Transverse colon (tissue), 3 donors: ENCODE measurements around the gene CRIP2.

ENCODE experiments used
- POLR2A ChIP-seq: fragments of 450-650 bp; IDR thresholded peaks from one replicate; pipeline ENCODE4 v1.6.1; 2016; ENCODE audit warnings: antibody characterized with exemption, mild to moderate bottlenecking, moderate library complexity
- TF ChIP-seq, protein P1 (sequence below), 5 experiments: fragments of 200-600 bp in 3 of 5; fragments of 450-650 bp in 2 of 5; sonication (generic) in 3 of 5; IDR thresholded peaks; 1 replicate in 2 of 5; 2 replicates in 3 of 5; pipeline ENCODE4 v1.5.1; 2016 to 2017; ENCODE audit warnings: antibody characterized with exemption in 5 of 5, inconsistent platforms in 3 of 5, mild to moderate bottlenecking in 2 of 5, moderate library complexity in 1 of 5

DNA sequence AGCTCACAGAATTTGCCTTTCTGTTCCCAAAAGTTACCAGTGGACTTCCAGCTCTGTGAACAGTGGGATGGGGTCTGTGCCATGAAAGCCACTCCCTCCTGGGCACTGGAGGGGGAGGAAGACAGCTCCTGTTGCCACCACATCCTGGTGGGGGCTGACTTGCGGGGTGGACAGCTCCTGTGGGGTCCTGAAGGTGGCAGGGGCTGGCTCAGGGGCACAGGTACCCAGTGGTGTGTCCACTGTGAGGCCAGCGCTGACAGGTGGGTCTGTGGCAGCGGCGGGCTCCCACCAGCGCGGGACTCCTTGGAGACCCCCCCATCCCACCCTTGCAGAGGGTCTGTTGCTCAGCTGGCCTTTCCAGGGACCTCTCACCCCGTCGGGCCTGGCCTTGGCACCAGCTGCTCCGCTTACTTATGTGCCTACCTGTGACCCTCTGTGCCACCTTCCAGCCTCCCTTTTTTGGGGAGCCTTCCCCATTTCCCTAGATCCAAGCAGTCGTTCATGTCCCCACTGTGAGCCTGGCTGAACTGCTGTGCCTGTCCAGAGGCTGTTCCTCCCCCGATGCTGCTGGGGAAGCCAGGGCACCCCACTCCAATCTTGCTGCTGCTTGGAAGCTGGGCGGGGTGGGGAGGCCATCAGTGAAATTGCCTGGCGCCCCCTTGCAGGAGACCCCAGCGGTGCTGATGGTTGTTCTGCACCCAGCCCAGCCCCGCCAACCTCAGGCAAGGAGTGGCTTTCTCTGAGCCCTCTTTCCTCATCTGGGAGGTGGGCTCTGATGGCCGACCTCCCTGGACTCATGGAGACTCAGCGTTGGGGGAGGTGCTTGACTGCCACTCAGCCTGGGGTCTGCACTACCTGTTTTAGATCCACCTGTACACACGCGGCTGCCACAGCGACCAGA lies 18.6 kb downstream of the CRIP2 start:
- TF ChIP-seq, protein P1, sequence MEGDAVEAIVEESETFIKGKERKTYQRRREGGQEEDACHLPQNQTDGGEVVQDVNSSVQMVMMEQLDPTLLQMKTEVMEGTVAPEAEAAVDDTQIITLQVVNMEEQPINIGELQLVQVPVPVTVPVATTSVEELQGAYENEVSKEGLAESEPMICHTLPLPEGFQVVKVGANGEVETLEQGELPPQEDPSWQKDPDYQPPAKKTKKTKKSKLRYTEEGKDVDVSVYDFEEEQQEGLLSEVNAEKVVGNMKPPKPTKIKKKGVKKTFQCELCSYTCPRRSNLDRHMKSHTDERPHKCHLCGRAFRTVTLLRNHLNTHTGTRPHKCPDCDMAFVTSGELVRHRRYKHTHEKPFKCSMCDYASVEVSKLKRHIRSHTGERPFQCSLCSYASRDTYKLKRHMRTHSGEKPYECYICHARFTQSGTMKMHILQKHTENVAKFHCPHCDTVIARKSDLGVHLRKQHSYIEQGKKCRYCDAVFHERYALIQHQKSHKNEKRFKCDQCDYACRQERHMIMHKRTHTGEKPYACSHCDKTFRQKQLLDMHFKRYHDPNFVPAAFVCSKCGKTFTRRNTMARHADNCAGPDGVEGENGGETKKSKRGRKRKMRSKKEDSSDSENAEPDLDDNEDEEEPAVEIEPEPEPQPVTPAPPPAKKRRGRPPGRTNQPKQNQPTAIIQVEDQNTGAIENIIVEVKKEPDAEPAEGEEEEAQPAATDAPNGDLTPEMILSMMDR (IDR thresholded peaks at IDR 0.05): no peak
- no peak for TF ChIP-seq POLR2A
